ENCODE measurements around the gene TTC39B.

GRCh38 chr9:15276328-15276938, 30.6 kb downstream of the TTC39B start:
- TF ChIP-seq SP1 (IDR thresholded peaks at IDR 0.05): no peak
- no peak for TF ChIP-seq YY1 (IDR thresholded peaks at IDR 0.05)
- TF ChIP-seq CTCF (IDR thresholded peaks at IDR 0.05; ENCODE audit: low read depth, low read length, missing input control): no peak
